ENCODE measurements around the gene TTC22.

Gene TTC22

DNA sequence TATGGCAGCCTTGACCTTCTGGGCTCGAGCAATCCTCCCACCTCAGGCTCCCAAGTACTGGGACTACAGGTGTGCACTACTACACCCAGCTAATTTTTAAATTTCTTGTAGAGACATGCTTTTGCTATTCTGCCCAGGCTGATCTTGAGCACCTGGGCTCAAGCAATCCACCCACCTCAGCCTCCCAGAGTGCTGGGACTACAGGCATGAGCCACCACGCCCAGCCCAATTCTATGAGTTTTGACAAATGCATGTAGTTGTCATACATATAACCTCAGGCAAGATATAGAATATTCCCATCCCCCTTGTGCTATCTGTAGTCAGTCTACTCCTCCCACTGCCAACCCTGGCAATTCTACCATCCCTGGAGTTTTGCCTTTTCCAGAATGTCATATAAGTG, 38.7 kb upstream of the TTC22 start:
- Histone ChIP-seq H3K4me1 (ENCODE audit: insufficient read depth, low read length, poor library complexity, severe bottlenecking) (no peaks in the 10 kb centered on the region), H3K9ac (ENCODE audit: low read depth, low read length, poor library complexity, severe bottlenecking) (no peak overlapping the region), H3K36me3 (ENCODE audit: insufficient read depth, low read length) (no peaks in the 10 kb centered on the region), H3K79me2 (ENCODE audit: insufficient read depth, low read length) (no peaks in the 10 kb centered on the region), H4K20me1 (ENCODE audit: insufficient read depth, low read length, poor library complexity, severe bottlenecking) (no peaks in the 10 kb centered on the region), H2AFZ (ENCODE audit: low read length) (no peak overlapping the region), H3K9me3 (ENCODE audit: insufficient read depth, low read depth, low read length) (no peaks in the 10 kb centered on the region), H3K4me2 (ENCODE audit: low read depth, low read length, poor library complexity, severe bottlenecking) (no peak overlapping the region), H3F3A (ENCODE audit: low read depth) (no peaks in the 10 kb centered on the region), H3K27me3 (ENCODE audit: insufficient read depth, low read length, poor library complexity, severe bottlenecking) (no peaks in the 10 kb centered on the region), H3K4me3 (ENCODE audit: low read length, poor library complexity, severe bottlenecking) (no peak overlapping the region), H3K9me2 (replicated peaks; ENCODE audit: low read depth, low read length) (no peaks in the 10 kb centered on the region)
- no peak for TF ChIP-seq CTCF (conservative IDR thresholded peaks at IDR 0.05; ENCODE audit: low read length)
- TF ChIP-seq EZH2phosphoT487 (IDR thresholded peaks at IDR 0.05; ENCODE audit: borderline replicate concordance): no peak

DNA sequence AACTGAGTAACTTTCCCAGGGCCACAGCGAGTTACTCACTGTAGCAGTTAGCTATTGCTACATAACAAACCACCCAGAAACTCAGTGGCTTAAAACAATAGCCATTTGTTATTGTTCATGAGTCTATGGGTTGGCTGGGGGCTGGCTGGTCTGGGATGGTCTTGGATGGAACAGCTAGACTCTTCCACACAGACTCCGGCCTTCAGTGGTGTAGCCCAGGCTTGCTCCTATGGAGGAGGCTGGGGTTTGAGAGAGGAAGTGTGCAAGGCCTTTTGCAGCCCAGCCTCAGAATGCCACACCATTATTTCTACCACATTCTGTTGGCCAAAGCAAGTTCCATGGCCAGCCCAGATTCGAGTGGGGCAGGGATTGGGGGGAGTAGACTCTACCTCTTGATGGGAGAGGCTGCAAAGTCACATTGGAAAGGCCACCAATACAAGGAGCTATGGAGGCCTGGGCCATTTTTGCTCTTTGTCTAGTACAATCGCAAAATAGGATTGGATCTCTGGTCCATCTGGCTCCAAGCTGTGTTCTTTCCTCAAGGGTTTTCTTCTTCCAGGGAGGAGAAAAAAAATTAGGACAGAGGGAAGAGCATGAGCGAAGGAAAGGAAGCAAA, 37.5 kb upstream of the TTC22 start:
- Histone ChIP-seq H3K4me1 (ENCODE audit: insufficient read depth, low read length, poor library complexity, severe bottlenecking) (no peaks in the 10 kb centered on the region), H2AFZ (ENCODE audit: low read length) (no peak overlapping the region), H3K9me3 (ENCODE audit: insufficient read depth, low read depth, low read length) (no peaks in the 10 kb centered on the region), H3K36me3 (ENCODE audit: insufficient read depth, low read length) (no peaks in the 10 kb centered on the region), H3K4me3 (ENCODE audit: low read length, poor library complexity, severe bottlenecking) (no peak overlapping the region), H3K9ac (ENCODE audit: low read depth, low read length, poor library complexity, severe bottlenecking) (no peak overlapping the region), H3K79me2 (ENCODE audit: insufficient read depth, low read length) (no peaks in the 10 kb centered on the region), H3F3A (ENCODE audit: low read depth) (no peaks in the 10 kb centered on the region), H3K4me2 (ENCODE audit: low read depth, low read length, poor library complexity, severe bottlenecking) (no peak overlapping the region), H3K9me2 (replicated peaks; ENCODE audit: low read depth, low read length) (no peaks in the 10 kb centered on the region), H4K20me1 (ENCODE audit: insufficient read depth, low read length, poor library complexity, severe bottlenecking) (no peaks in the 10 kb centered on the region), H3K27me3 (ENCODE audit: insufficient read depth, low read length, poor library complexity, severe bottlenecking) (no peaks in the 10 kb centered on the region)
- TF ChIP-seq CTCF (conservative IDR thresholded peaks at IDR 0.05; ENCODE audit: low read length) (no peak), EZH2phosphoT487 (IDR thresholded peaks at IDR 0.05; ENCODE audit: borderline replicate concordance) (no peak)

DNA sequence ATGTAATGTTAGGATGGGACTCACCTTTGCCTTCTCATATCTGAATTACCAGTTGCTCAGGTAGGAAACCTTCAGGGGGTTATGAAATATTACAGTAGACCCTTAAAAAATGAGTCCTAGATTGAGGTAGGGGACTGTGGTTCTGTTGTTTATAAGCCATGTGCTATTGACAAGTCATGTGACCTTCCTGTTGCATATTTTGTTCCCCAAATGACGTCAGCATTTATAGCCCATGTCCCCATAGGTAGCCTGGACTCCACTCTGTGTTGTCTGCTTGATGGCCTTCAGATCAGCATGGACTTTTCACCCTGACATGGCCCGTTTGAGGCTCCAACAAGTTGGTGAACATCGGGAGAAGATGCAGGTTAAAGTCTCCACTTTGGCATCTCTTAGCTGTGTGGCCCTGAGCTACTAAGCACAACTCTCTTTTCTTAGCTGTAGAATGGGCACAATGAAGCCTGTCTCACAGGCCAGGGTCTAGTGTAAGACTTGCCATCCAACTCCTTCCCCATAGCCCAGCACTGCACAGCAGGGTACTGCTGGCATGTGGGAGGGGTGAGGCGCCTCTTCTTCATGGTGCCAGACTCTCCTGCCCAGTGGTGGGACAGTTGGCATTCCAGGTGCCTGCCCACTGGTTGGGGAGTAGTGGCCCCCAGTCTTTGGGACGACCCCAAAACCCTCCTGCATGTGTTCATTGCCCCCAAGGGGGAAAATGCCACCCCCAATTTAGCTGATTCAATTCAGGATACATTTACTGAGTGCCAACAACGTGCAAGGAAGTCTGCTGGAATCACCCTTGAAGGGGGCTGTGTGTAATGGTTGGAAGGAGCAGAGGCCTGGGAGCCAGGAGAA, 36.1 kb upstream of the TTC22 start:
- H4K20me1 ChIP-seq (ENCODE audit: insufficient read depth, low read length, poor library complexity, severe bottlenecking): no peaks in the 10 kb centered on the region
- H3F3A ChIP-seq (ENCODE audit: low read depth): no peaks in the 10 kb centered on the region
- no peak overlapping the region for H2AFZ ChIP-seq (ENCODE audit: low read length)

More for the DNA sequence above, 36.1 kb upstream of the TTC22 start:
- no peak overlapping the region for H3K4me2 ChIP-seq (ENCODE audit: low read depth, low read length, poor library complexity, severe bottlenecking)
- no peaks in the 10 kb centered on the region for H3K36me3 ChIP-seq (ENCODE audit: insufficient read depth, low read length)
- TF ChIP-seq CTCF (conservative IDR thresholded peaks at IDR 0.05; ENCODE audit: low read length): no peak
- TF ChIP-seq EZH2phosphoT487 (IDR thresholded peaks at IDR 0.05; ENCODE audit: borderline replicate concordance): no peak
- no peak overlapping the region for H3K4me3 ChIP-seq (ENCODE audit: low read length, poor library complexity, severe bottlenecking)
- no peak overlapping the region for H3K9ac ChIP-seq (ENCODE audit: low read depth, low read length, poor library complexity, severe bottlenecking)
- H3K9me3 ChIP-seq (ENCODE audit: insufficient read depth, low read depth, low read length): no peaks in the 10 kb centered on the region
- no peaks in the 10 kb centered on the region for H3K79me2 ChIP-seq (ENCODE audit: insufficient read depth, low read length)
- no peaks in the 10 kb centered on the region for H3K27me3 ChIP-seq (ENCODE audit: insufficient read depth, low read length, poor library complexity, severe bottlenecking)
- H3K9me2 ChIP-seq (replicated peaks; ENCODE audit: low read depth, low read length): no peaks in the 10 kb centered on the region
- no peaks in the 10 kb centered on the region for H3K4me1 ChIP-seq (ENCODE audit: insufficient read depth, low read length, poor library complexity, severe bottlenecking)
